ENCODE results near the gene DUT.

DNA sequence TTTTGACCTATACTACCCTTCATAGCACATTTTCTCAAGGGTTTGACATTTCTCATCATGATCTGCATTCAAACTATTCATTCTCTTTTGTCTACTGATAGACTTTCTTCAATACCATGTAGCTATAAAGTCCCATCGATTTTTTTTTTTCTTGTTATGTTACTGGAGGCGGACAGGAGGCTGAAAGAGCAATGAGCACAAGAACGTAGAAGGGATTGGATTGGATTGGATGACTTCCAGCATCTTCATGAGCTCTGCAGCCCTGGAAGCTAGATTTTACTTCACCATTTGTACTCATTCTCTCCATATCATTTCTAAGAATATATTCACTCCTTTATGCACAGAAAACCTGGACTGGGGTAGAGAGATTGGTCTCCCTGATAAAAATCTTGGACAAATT is 43.2 kb downstream of the DUT start:
- no peak for TF ChIP-seq POLR2A (IDR thresholded peaks at IDR 0.05)
- TF ChIP-seq, protein P1, sequence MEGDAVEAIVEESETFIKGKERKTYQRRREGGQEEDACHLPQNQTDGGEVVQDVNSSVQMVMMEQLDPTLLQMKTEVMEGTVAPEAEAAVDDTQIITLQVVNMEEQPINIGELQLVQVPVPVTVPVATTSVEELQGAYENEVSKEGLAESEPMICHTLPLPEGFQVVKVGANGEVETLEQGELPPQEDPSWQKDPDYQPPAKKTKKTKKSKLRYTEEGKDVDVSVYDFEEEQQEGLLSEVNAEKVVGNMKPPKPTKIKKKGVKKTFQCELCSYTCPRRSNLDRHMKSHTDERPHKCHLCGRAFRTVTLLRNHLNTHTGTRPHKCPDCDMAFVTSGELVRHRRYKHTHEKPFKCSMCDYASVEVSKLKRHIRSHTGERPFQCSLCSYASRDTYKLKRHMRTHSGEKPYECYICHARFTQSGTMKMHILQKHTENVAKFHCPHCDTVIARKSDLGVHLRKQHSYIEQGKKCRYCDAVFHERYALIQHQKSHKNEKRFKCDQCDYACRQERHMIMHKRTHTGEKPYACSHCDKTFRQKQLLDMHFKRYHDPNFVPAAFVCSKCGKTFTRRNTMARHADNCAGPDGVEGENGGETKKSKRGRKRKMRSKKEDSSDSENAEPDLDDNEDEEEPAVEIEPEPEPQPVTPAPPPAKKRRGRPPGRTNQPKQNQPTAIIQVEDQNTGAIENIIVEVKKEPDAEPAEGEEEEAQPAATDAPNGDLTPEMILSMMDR (IDR thresholded peaks at IDR 0.05), result no peak

Measured in body of pancreas (tissue), 4 donors.